ENCODE results near the gene ANAPC13. TPM values are rescaled to one million over a fixed set of nuclear protein-coding genes. Genes with fewer than 3 reads are reported as not detected.

ANAPC13 gene
- total and polyA plus RNA-seq, 9 donors = 23.4 to 104 (median 44.0) TPM

DNA sequence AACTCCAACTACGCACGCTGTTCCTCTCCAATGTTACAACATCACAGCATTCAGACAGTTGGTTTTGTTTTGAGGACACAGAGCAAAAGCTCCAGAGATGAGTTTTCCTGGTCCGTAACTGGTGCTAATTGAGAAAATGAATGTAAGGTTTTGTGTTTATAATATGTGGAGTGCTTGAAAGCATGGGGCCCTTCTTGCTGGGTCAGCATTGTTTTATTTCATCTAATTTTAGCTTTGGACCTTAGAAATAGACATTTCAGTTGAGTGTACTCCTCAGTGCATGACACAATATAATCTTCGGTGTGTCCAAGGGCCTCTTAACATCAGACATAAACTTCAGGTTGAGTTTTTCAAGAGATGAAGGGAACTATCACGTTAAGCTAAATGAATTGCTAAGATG lies 37.1 kb downstream of the ANAPC13 start:
- Histone ChIP-seq H3K4me3 (no peak overlapping the region), H3K27me3 (no peaks in the 10 kb centered on the region), H3K9me3 (no peaks in the 10 kb centered on the region), H3K4me1 (ENCODE audit: insufficient read depth) (no peaks in the 10 kb centered on the region), H3K27ac (no peak overlapping the region), H3K36me3 (no peaks in the 10 kb centered on the region)
- 94 to 96% (median 94%) methylated on average over 5 of the region's 5 CpGs for WGBS, 3 donors
- TF ChIP-seq EP300 (IDR thresholded peaks at IDR 0.05) (no peak), POLR2A (IDR thresholded peaks at IDR 0.05) (no peak)
- DNase-seq = no peak
- intact Hi-C loops (cut with DNase I) = no loop called here

DNA sequence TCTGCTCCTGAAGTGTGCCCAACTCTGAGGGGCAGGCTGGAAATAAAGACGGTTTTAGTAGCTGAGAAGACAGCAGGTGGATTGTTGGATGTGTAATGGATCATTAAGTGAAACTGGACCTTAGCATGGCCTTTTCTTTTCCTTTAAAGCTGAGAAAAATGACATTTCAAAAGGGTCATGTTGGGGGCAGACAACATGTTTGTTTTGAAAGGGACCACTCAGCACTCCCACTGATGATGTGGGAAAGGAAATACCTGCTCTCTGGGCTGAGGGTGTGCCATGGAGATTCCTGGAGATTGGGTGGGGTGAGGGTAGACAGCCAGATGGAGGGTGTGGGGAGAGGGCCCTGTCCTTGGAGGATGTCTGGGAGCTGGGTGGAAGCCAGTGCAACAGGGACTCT lies 38.4 kb downstream of the ANAPC13 start:
- no peaks in the 10 kb centered on the region for H3K27me3 ChIP-seq
- no peak for DNase-seq
- no peaks in the 10 kb centered on the region for H3K9me3 ChIP-seq
- intact Hi-C loops (cut with DNase I) = no loop called here
- no peak overlapping the region for H3K4me3 ChIP-seq
- no peaks in the 10 kb centered on the region for H3K36me3 ChIP-seq
- TF ChIP-seq, protein P1, sequence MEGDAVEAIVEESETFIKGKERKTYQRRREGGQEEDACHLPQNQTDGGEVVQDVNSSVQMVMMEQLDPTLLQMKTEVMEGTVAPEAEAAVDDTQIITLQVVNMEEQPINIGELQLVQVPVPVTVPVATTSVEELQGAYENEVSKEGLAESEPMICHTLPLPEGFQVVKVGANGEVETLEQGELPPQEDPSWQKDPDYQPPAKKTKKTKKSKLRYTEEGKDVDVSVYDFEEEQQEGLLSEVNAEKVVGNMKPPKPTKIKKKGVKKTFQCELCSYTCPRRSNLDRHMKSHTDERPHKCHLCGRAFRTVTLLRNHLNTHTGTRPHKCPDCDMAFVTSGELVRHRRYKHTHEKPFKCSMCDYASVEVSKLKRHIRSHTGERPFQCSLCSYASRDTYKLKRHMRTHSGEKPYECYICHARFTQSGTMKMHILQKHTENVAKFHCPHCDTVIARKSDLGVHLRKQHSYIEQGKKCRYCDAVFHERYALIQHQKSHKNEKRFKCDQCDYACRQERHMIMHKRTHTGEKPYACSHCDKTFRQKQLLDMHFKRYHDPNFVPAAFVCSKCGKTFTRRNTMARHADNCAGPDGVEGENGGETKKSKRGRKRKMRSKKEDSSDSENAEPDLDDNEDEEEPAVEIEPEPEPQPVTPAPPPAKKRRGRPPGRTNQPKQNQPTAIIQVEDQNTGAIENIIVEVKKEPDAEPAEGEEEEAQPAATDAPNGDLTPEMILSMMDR (IDR thresholded peaks at IDR 0.05) = no peak
- TF ChIP-seq EP300 (IDR thresholded peaks at IDR 0.05) (no peak), POLR2A (IDR thresholded peaks at IDR 0.05) (no peak)
- WGBS, 3 donors = 85 to 93% (median 89%) methylated on average over 1 of the region's 1 CpG
- no peaks in the 10 kb centered on the region for H3K4me1 ChIP-seq (ENCODE audit: insufficient read depth)
- H3K27ac ChIP-seq = no peak overlapping the region

- intact Hi-C loops (cut with DNase I) = no loop called here
- Histone ChIP-seq H3K4me3 (no peak overlapping the region), H3K36me3 (no peaks in the 10 kb centered on the region), H3K9me3 (no peaks in the 10 kb centered on the region), H3K4me1 (ENCODE audit: insufficient read depth) (no peaks in the 10 kb centered on the region), H3K27ac (no peak overlapping the region), H3K27me3 (no peaks in the 10 kb centered on the region)
- WGBS, 3 donors = 56 to 67% (median 64%) methylated on average over 3 of the region's 3 CpGs
- no peak for TF ChIP-seq EP300 (IDR thresholded peaks at IDR 0.05)
- TF ChIP-seq, protein P1 (IDR thresholded peaks at IDR 0.05) = no peak
- no peak for TF ChIP-seq POLR2A (IDR thresholded peaks at IDR 0.05)
- no peak for DNase-seq
Observed at GRCh38 chr3:134446800-134447199, 39.0 kb downstream of the ANAPC13 start.

GRCh38 chr3:134445636-134446035 lies 40.1 kb downstream of the ANAPC13 start:
- intact Hi-C loops (cut with DNase I) = no loop called here
- no peak overlapping the region for H3K27ac ChIP-seq

GRCh38 chr3:134445095-134445494 lies 40.7 kb downstream of the ANAPC13 start:
- H3K4me1 ChIP-seq (ENCODE audit: insufficient read depth) = no peaks in the 10 kb centered on the region
- no peaks in the 10 kb centered on the region for H3K27me3 ChIP-seq
- no peak overlapping the region for H3K4me3 ChIP-seq
- no peak overlapping the region for H3K27ac ChIP-seq
- H3K36me3 ChIP-seq = no peaks in the 10 kb centered on the region
- intact Hi-C loops (cut with DNase I) = no loop called here
- no peak for DNase-seq
- no peaks in the 10 kb centered on the region for H3K9me3 ChIP-seq
- TF ChIP-seq POLR2A (IDR thresholded peaks at IDR 0.05) (no peak), EP300 (IDR thresholded peaks at IDR 0.05) (no peak)
- TF ChIP-seq, protein P1 (IDR thresholded peaks at IDR 0.05) = no peak
- WGBS, 3 donors = 84 to 89% (median 87%) methylated on average over 1 of the region's 1 CpG

More at GRCh38 chr3:134445636-134446035, 40.1 kb downstream of the ANAPC13 start:
- TF ChIP-seq, protein P1 (IDR thresholded peaks at IDR 0.05) = no peak
- TF ChIP-seq POLR2A (IDR thresholded peaks at IDR 0.05) = no peak
- TF ChIP-seq EP300 (IDR thresholded peaks at IDR 0.05) = no peak
- Histone ChIP-seq H3K27me3 (no peaks in the 10 kb centered on the region), H3K4me3 (no peak overlapping the region), H3K9me3 (no peaks in the 10 kb centered on the region), H3K36me3 (no peaks in the 10 kb centered on the region), H3K4me1 (ENCODE audit: insufficient read depth) (no peaks in the 10 kb centered on the region)
- WGBS, 3 donors = 11 to 14% (median 13%) methylated on average over 1 of the region's 1 CpG
- no peak for DNase-seq

All from ovary (tissue), 9 donors.